ENCODE measurements around the gene SSH2.
A peak's percentile ranks its signal among the peaks of the same experiment; 100 is the strongest.

SSH2 gene

GRCh38 chr17:29597361-29598172 lies 332.5 kb downstream of the SSH2 start:
- no peak for DNase-seq

GRCh38 chr17:29596811-29597210 lies 333.2 kb downstream of the SSH2 start:
- no peak for DNase-seq

- DNase-seq = no peak
Measured at GRCh38 chr17:29595943-29596774, 333.9 kb downstream of the SSH2 start.

GRCh38 chr17:29595107-29595942 lies 334.7 kb downstream of the SSH2 start:
- DNase-seq = no peak

GRCh38 chr17:29594519-29595090 lies 335.4 kb downstream of the SSH2 start:
- DNase-seq = peak; percentile 16

GRCh38 chr17:29593591-29594518 lies 336.2 kb downstream of the SSH2 start:
- peak; percentile 47 for DNase-seq

GRCh38 chr17:29592850-29593551 lies 337.0 kb downstream of the SSH2 start, which contains the start of gene ANKRD13B:
TSS of gene ANKRD13B (plus strand) at chr17:29593132. CDS start at chr17:29593622, 490 bp downstream.
- peak; percentile 56 for DNase-seq

GRCh38 chr17:29591737-29592608 lies 338.1 kb downstream of the SSH2 start:
- peak; percentile 83 for DNase-seq

GRCh38 chr17:29591146-29591736 lies 338.8 kb downstream of the SSH2 start:
- DNase-seq = no peak

- peak; percentile 45 for DNase-seq
Measured at GRCh38 chr17:29590411-29591145, 339.4 kb downstream of the SSH2 start.

- DNase-seq = peak; percentile 86
Measured at GRCh38 chr17:29589524-29590410, 340.3 kb downstream of the SSH2 start, which contains the start of gene GIT1. TSS of gene GIT1 (minus strand) at chr17:29589648. CDS start at chr17:29589378, 270 bp downstream.

GRCh38 chr17:29588562-29589411 lies 341.2 kb downstream of the SSH2 start:
- peak; percentile 57 for DNase-seq

- DNase-seq = no peak
Measured at GRCh38 chr17:29588017-29588561, 341.9 kb downstream of the SSH2 start.

- no peak for DNase-seq
Measured at GRCh38 chr17:29587591-29587990, 342.4 kb downstream of the SSH2 start.

GRCh38 chr17:29586676-29587469 lies 343.2 kb downstream of the SSH2 start:
- DNase-seq = peak; percentile 14

Data from activated T-cell treated with anti-CD3 and anti-CD28 coated beads, Interleukin-2, amount 50 U/mL, for 1 hour (primary cell).